HepG2 (cell line): ENCODE results near the gene CPXM1.

Source experiments
- ADNP ChIP-seq: sonication (generic); formaldehyde crosslinking; IDR thresholded peaks from 2 replicates; pipeline ENCODE4 v1.4.0; 2020; ENCODE audit warnings: missing genetic modification reagents
- ATF3 ChIP-seq: sonication (generic); formaldehyde crosslinking; IDR thresholded peaks from 2 replicates; pipeline ENCODE4 v1.4.0; 2020; ENCODE audit warnings: missing genetic modification reagents
- FOXP4 ChIP-seq: sonication (generic); formaldehyde crosslinking; IDR thresholded peaks from 2 replicates; pipeline ENCODE4 v1.4.0; 2020; ENCODE audit warnings: missing genetic modification reagents
- JARID2 ChIP-seq: sonication (generic); formaldehyde crosslinking; IDR thresholded peaks from 2 replicates; pipeline ENCODE4 v1.8.1; 2023; ENCODE audit warnings: missing genetic modification reagents, inconsistent platforms; ENCODE audit not compliant: insufficient replicate concordance
- JUND ChIP-seq: sonication (generic); formaldehyde crosslinking; IDR thresholded peaks from 2 replicates; pipeline ENCODE4 v1.8.0; 2022; ENCODE audit warnings: mild to moderate bottlenecking, missing genetic modification reagents
- MAFK ChIP-seq, 2 experiments: IDR thresholded peaks in 1 of 2; conservative IDR thresholded peaks in 1 of 2; 2 replicates each; pipeline ENCODE4 v1.6.1; 2011; ENCODE audit warnings: improper control_type of control experiment in 2 of 2, low read length in 2 of 2
- MLLT10 ChIP-seq: sonication (generic); formaldehyde crosslinking; IDR thresholded peaks from 2 replicates; pipeline ENCODE4 v1.4.0; 2020; ENCODE audit warnings: missing genetic modification reagents
- MYC ChIP-seq: sonication (generic); formaldehyde crosslinking; IDR thresholded peaks from 2 replicates; pipeline ENCODE4 v1.9.0; 2021; ENCODE audit warnings: missing genetic modification reagents, borderline replicate concordance
- PREB ChIP-seq: sonication (generic); formaldehyde crosslinking; IDR thresholded peaks from 2 replicates; pipeline ENCODE4 v1.4.0; 2020; ENCODE audit warnings: missing genetic modification reagents
- SIN3A ChIP-seq: IDR thresholded peaks from 2 replicates; pipeline ENCODE4 v1.6.1; 2011; ENCODE audit warnings: low read depth, mild to moderate bottlenecking, control low read depth, low read length, borderline replicate concordance
- TBL1XR1 ChIP-seq: fragments of 150-350 bp; IDR thresholded peaks from 2 replicates; pipeline ENCODE4 v1.6.1; 2014; ENCODE audit warnings: borderline replicate concordance, low read length; ENCODE audit not compliant: partially characterized antibody
- ZNF234 ChIP-seq: sonication (generic); formaldehyde crosslinking; conservative IDR thresholded peaks from 2 replicates; pipeline ENCODE4 v1.5.1; 2020; ENCODE audit warnings: mild to moderate bottlenecking, missing genetic modification reagents
- ZNF253 ChIP-seq: sonication (generic); formaldehyde crosslinking; IDR thresholded peaks from 2 replicates; pipeline ENCODE4 v1.8.0; 2022; ENCODE audit warnings: mild to moderate bottlenecking, missing genetic modification reagents, borderline replicate concordance

GRCh38 chr20:2829376-2829775 is 28.9 kb upstream of the CPXM1 start:
- no peak for TF ChIP-seq ZNF253 (CRISPR knock-in tag)
- no peak for TF ChIP-seq PREB
- TF ChIP-seq TBL1XR1: no peak
- TF ChIP-seq SIN3A: no peak
- TF ChIP-seq ATF3 (CRISPR knock-in tag): no peak
- no peak for TF ChIP-seq ZNF234
- TF ChIP-seq MLLT10 (CRISPR knock-in tag): no peak
- no peak for TF ChIP-seq ADNP (CRISPR knock-in tag)
- TF ChIP-seq JUND (CRISPR knock-in tag): no peak
- no peak for TF ChIP-seq JARID2 (CRISPR knock-in tag)
- no peak for TF ChIP-seq MYC
- no peak for TF ChIP-seq MAFK (conservative IDR thresholded peaks at IDR 0.05 in 1 of 2, IDR thresholded peaks at IDR 0.05 in 1 of 2; ENCODE audit: low read length in 2 of 2)
- TF ChIP-seq FOXP4 (CRISPR knock-in tag): no peak
